Activated CD4-positive, alpha-beta T cell treated with anti-CD3 and anti-CD28 coated beads for 36 hours (primary cell): ENCODE data around the gene ACCS. TPM values are rescaled to one million over a fixed set of nuclear protein-coding genes. Genes with fewer than 3 reads are reported as not detected.

Source experiments
- ATAC-seq: fragments of 200-7000 bp; cut with Tn5 transposase; one replicate; pipeline ENCODE4 v1.10.0; 2021; ENCODE audit warnings: mild to moderate bottlenecking, moderate library complexity
- CTCF ChIA-PET: fragments of 350-600 bp; sonication (Branson Sonifier 250); formaldehyde crosslinking; loops from one replicate; lab custom pipeline; 2021; ENCODE audit warnings: antibody characterized with exemption; lab: Charles Lee
- POLR2A ChIA-PET: fragments of 350-600 bp; sonication (Branson Sonifier 250); formaldehyde crosslinking; loops from one replicate; lab custom pipeline; 2021; ENCODE audit warnings: antibody characterized with exemption, inconsistent platforms; lab: Charles Lee
- DNase-seq: peaks from one replicate; pipeline ENCODE4 v3.0.0-alpha.2; 2020
- H3K27ac Mint-ChIP-seq: one replicate; pipeline ENCODE4 v1.8.0; 2021; ENCODE audit warnings: mixed read lengths
- H3K27me3 Mint-ChIP-seq: one replicate; pipeline ENCODE4 v1.8.0; 2021; ENCODE audit warnings: mixed read lengths
- H3K36me3 Mint-ChIP-seq: one replicate; pipeline ENCODE4 v1.8.0; 2021; ENCODE audit warnings: low read depth, mixed read lengths
- H3K4me1 Mint-ChIP-seq: one replicate; pipeline ENCODE4 v1.8.0; 2021; ENCODE audit warnings: mixed read lengths
- H3K4me3 Mint-ChIP-seq: one replicate; pipeline ENCODE4 v1.8.0; 2021; ENCODE audit warnings: mild to moderate bottlenecking, moderate library complexity, mixed read lengths
- H3K9me3 Mint-ChIP-seq: one replicate; pipeline ENCODE4 v1.8.0; 2021; ENCODE audit warnings: low read depth, mixed read lengths
- intact Hi-C, 2 experiments: fragments of 100-400 bp; cut with DNase I in 1 of 2; cut with micrococcal nuclease in 1 of 2; formaldehyde crosslinking; loops; one replicate each; pipeline versions ENCODE4 v1.14.2 to v1.15.1; 2022 to 2024; cut with DNase I, micrococcal nuclease
- total RNA-seq, 2 experiments: library from RNA; stranded (reverse); gene quantifications; one replicate each; pipeline ENCODE4 v1.2.3, GENCODE V29; 2021

Gene ACCS
- total RNA-seq, 2 experiments from 2014 or later, result 6.6 to 7.2 TPM

GRCh38 chr11:44112091-44112821 lies 46.2 kb downstream of the ACCS start:
- H3K36me3 Mint-ChIP-seq, result peaks cover 41% of the 10 kb centered on the region
- CTCF ChIA-PET, result interaction anchor here (0.7 kb wide), 1 partner anchor 160 kb away, joined by 3 read pairs; no protein-coding TSS in a partner anchor
- no peak for ATAC-seq

GRCh38 chr11:44113018-44113417 lies 46.9 kb downstream of the ACCS start:
- CTCF ChIA-PET, result interaction anchor here (0.6 kb wide), 1 partner anchor 414 kb away, joined by 3 read pairs; no protein-coding TSS in a partner anchor
- DNase-seq, result no peak
- ATAC-seq, result no peak

More at GRCh38 chr11:44112091-44112821, 46.2 kb downstream of the ACCS start:
- H3K27me3 Mint-ChIP-seq, result no peaks in the 10 kb centered on the region
- DNase-seq, result peak; percentile 51
- no peak overlapping the region for H3K4me3 Mint-ChIP-seq
- H3K4me1 Mint-ChIP-seq, result peaks cover 9% of the 10 kb centered on the region
- no peak overlapping the region for H3K27ac Mint-ChIP-seq
- no peaks in the 10 kb centered on the region for H3K9me3 Mint-ChIP-seq
- intact Hi-C loops, result loop anchor here in 1 of 2 experiments (10.0 kb wide), 1 partner anchor 173 kb away; no protein-coding TSS in a partner anchor
- POLR2A ChIA-PET, result no interaction called here

GRCh38 chr11:44113572-44113971 lies 47.5 kb downstream of the ACCS start:
- H3K4me3 Mint-ChIP-seq, result no peak overlapping the region
- ChIA-PET POLR2A (no interaction called here), CTCF (interaction anchor here (0.6 kb wide), 1 partner anchor 413 kb away, joined by 3 read pairs; no protein-coding TSS in a partner anchor)
- ATAC-seq, result no peak
- no peak for DNase-seq
- no peaks in the 10 kb centered on the region for H3K9me3 Mint-ChIP-seq
- peaks cover 9% of the 10 kb centered on the region for H3K4me1 Mint-ChIP-seq
- no peak overlapping the region for H3K27ac Mint-ChIP-seq
- no peaks in the 10 kb centered on the region for H3K27me3 Mint-ChIP-seq
- intact Hi-C loops, result loop anchor here in 1 of 2 experiments (10.0 kb wide), 1 partner anchor 171 kb away; no protein-coding TSS in a partner anchor
- H3K36me3 Mint-ChIP-seq, result peaks cover 42% of the 10 kb centered on the region

More at GRCh38 chr11:44113018-44113417, 46.9 kb downstream of the ACCS start:
- no peak overlapping the region for H3K27ac Mint-ChIP-seq
- H3K4me1 Mint-ChIP-seq, result peaks cover 9% of the 10 kb centered on the region
- peaks cover 44% of the 10 kb centered on the region for H3K36me3 Mint-ChIP-seq
- H3K4me3 Mint-ChIP-seq, result no peak overlapping the region
- H3K9me3 Mint-ChIP-seq, result no peaks in the 10 kb centered on the region
- intact Hi-C loops, result loop anchor here in 1 of 2 experiments (10.0 kb wide), 1 partner anchor 172 kb away; no protein-coding TSS in a partner anchor
- H3K27me3 Mint-ChIP-seq, result no peaks in the 10 kb centered on the region
- POLR2A ChIA-PET, result no interaction called here

- Mint-ChIP-seq H3K4me3 (no peak overlapping the region), H3K36me3 (peaks cover 40% of the 10 kb centered on the region), H3K9me3 (no peaks in the 10 kb centered on the region), H3K27me3 (no peaks in the 10 kb centered on the region), H3K4me1 (peaks cover 4% of the 10 kb centered on the region), H3K27ac (no peak overlapping the region)
- intact Hi-C loops, result loop anchor here in 1 of 2 experiments (10.0 kb wide), 1 partner anchor 168 kb away; no protein-coding TSS in a partner anchor
- CTCF ChIA-PET, result interaction anchor here (1.8 to 2.1 kb wide), 2 partner anchors 11 to 22 kb away, joined by 7 to 8 read pairs; no protein-coding TSS in a partner anchor
- DNase-seq (no peak), ATAC-seq (no peak)
- POLR2A ChIA-PET, result interaction anchor here (0.6 to 1.2 kb wide), 2 partner anchors 26 to 832 kb away, joined by 3 to 5 read pairs; no protein-coding TSS in a partner anchor
These were observed 50.3 kb downstream of the ACCS start for GRCh38 chr11:44116234-44116830.

- Mint-ChIP-seq H3K9me3 (no peaks in the 10 kb centered on the region), H3K27me3 (no peaks in the 10 kb centered on the region), H3K4me1 (no peaks in the 10 kb centered on the region), H3K27ac (no peak overlapping the region), H3K36me3 (peaks cover 34% of the 10 kb centered on the region), H3K4me3 (no peak overlapping the region)
- intact Hi-C loops, result no loop called here
- peak; percentile 13 for DNase-seq
- CTCF ChIA-PET, result interaction anchor here (0.7 to 2.2 kb wide), 5 partner anchors 10 to 105 kb away, joined by 3 to 11 read pairs (median 3); partner anchors contain the start of gene EXT2
- no peak for ATAC-seq
- POLR2A ChIA-PET, result no interaction called here
These were observed 54.1 kb downstream of the ACCS start for GRCh38 chr11:44120169-44120568.

GRCh38 chr11:44125598-44125997 lies 59.5 kb downstream of the ACCS start:
- Mint-ChIP-seq H3K4me3 (no peak overlapping the region), H3K4me1 (no peaks in the 10 kb centered on the region), H3K36me3 (peaks cover 36% of the 10 kb centered on the region), H3K27me3 (no peaks in the 10 kb centered on the region), H3K9me3 (no peaks in the 10 kb centered on the region), H3K27ac (no peak overlapping the region)
- no peak for DNase-seq
- ChIA-PET CTCF (interaction anchor here (1.2 kb wide), 1 partner anchor 16 kb away, joined by 3 read pairs; no protein-coding TSS in a partner anchor), POLR2A (no interaction called here)
- no peak for ATAC-seq
- intact Hi-C loops, result loop anchor here in 1 of 2 experiments (5.0 kb wide), 1 partner anchor 102 kb away; no protein-coding TSS in a partner anchor

- Mint-ChIP-seq H3K27ac (no peak overlapping the region), H3K36me3 (peaks cover 38% of the 10 kb centered on the region), H3K27me3 (no peaks in the 10 kb centered on the region), H3K4me1 (no peaks in the 10 kb centered on the region), H3K4me3 (no peak overlapping the region), H3K9me3 (no peaks in the 10 kb centered on the region)
- CTCF ChIA-PET, result no interaction called here
- DNase-seq (no peak), ATAC-seq (no peak)
- intact Hi-C loops, result loop anchor here in 1 of 2 experiments (5.0 kb wide), 1 partner anchor 101 kb away; no protein-coding TSS in a partner anchor
- POLR2A ChIA-PET, result no interaction called here
These were observed 60.2 kb downstream of the ACCS start for GRCh38 chr11:44126304-44126703.

- H3K9me3 Mint-ChIP-seq, result no peaks in the 10 kb centered on the region
- H3K27me3 Mint-ChIP-seq, result no peaks in the 10 kb centered on the region
- ChIA-PET POLR2A (no interaction called here), CTCF (no interaction called here)
- intact Hi-C loops, result loop anchor here in 1 of 2 experiments (5.0 kb wide), 1 partner anchor 100 kb away; no protein-coding TSS in a partner anchor
- no peak overlapping the region for H3K27ac Mint-ChIP-seq
- DNase-seq (no peak), ATAC-seq (no peak)
- peaks cover 38% of the 10 kb centered on the region for H3K36me3 Mint-ChIP-seq
- H3K4me3 Mint-ChIP-seq, result no peak overlapping the region
- no peaks in the 10 kb centered on the region for H3K4me1 Mint-ChIP-seq
These were observed 61.1 kb downstream of the ACCS start for GRCh38 chr11:44127130-44127529.

GRCh38 chr11:44128729-44129128 lies 62.7 kb downstream of the ACCS start:
- Mint-ChIP-seq H3K4me1 (no peaks in the 10 kb centered on the region), H3K36me3 (peaks cover 38% of the 10 kb centered on the region), H3K27me3 (no peaks in the 10 kb centered on the region), H3K27ac (no peak overlapping the region), H3K9me3 (no peaks in the 10 kb centered on the region), H3K4me3 (no peak overlapping the region)
- DNase-seq, result no peak
- CTCF ChIA-PET, result no interaction called here
- ATAC-seq, result no peak
- POLR2A ChIA-PET, result no interaction called here
- intact Hi-C loops, result loop anchor here in 1 of 2 experiments (5.0 kb wide), 1 partner anchor 99 kb away; no protein-coding TSS in a partner anchor

- no peak for DNase-seq
- Mint-ChIP-seq H3K27ac (no peak overlapping the region), H3K27me3 (no peaks in the 10 kb centered on the region), H3K4me3 (no peak overlapping the region), H3K9me3 (no peaks in the 10 kb centered on the region), H3K36me3 (peaks cover 28% of the 10 kb centered on the region), H3K4me1 (no peaks in the 10 kb centered on the region)
- ChIA-PET CTCF (no interaction called here), POLR2A (no interaction called here)
- intact Hi-C loops, result no loop called here
- no peak for ATAC-seq
These were observed 64.7 kb downstream of the ACCS start for GRCh38 chr11:44130751-44131150.

- ChIA-PET POLR2A (no interaction called here), CTCF (interaction anchor here (0.5 to 1.7 kb wide), 9 partner anchors 10 to 68 kb away, joined by 3 to 6 read pairs (median 4); no protein-coding TSS in a partner anchor)
- DNase-seq, result no peak
- no peaks in the 10 kb centered on the region for H3K4me1 Mint-ChIP-seq
- H3K27ac Mint-ChIP-seq, result no peak overlapping the region
- H3K36me3 Mint-ChIP-seq, result peaks cover 19% of the 10 kb centered on the region
- H3K9me3 Mint-ChIP-seq, result no peaks in the 10 kb centered on the region
- ATAC-seq, result no peak
- intact Hi-C loops, result no loop called here
- no peak overlapping the region for H3K4me3 Mint-ChIP-seq
- no peaks in the 10 kb centered on the region for H3K27me3 Mint-ChIP-seq
These were observed 67.4 kb downstream of the ACCS start for GRCh38 chr11:44133335-44133946.
